IMR-90 (cell line): ENCODE measurements around the gene ZNF609. TPM values are rescaled to one million over a fixed set of nuclear protein-coding genes. Genes with fewer than 3 reads are reported as not detected.

Experiments used
- ATAC-seq: fragments of 200-7000 bp; cut with Tn5 transposase; 2 replicates; pipeline ENCODE4 v1.9.1; 2020; ENCODE audit warnings: low read depth, mild to moderate bottlenecking, moderate library complexity
- BruUV-seq: library from RNA; stranded (reverse); fragments of 400-500 nt; replicated peaks from 2 replicates; lab custom pipeline; 2021; lab: Mats Ljungman, UMichigan
- CTCF ChIA-PET: fragments of 300-600 bp; formaldehyde crosslinking; extraction: SDS; loops from one replicate; lab custom pipeline; 2021; ENCODE audit warnings: antibody characterized with exemption; lab: Yijun Ruan, JAX
- POLR2A ChIA-PET: fragments of 300-600 bp; sonication (Branson Sonifier 250); formaldehyde crosslinking; loops from one replicate; lab custom pipeline; 2022; ENCODE audit warnings: antibody characterized with exemption; ENCODE audit not compliant: unreplicated experiment; lab: Charles Lee
- DNase-seq: peaks from one replicate; pipeline ENCODE4 v3.0.0; 2013
- H2AFZ ChIP-seq: replicated peaks from 2 replicates; pipeline ENCODE3; 2013; ENCODE audit warnings: low read length, mild to moderate bottlenecking; ENCODE audit not compliant: poor library complexity
- H2AK5ac ChIP-seq: 2 replicates; pipeline ENCODE4 v1.6.1; 2013; ENCODE audit warnings: low read depth, low read length, inconsistent platforms
- H2AK9ac ChIP-seq: replicated peaks from 2 replicates; pipeline ENCODE3; 2013; ENCODE audit warnings: mild to moderate bottlenecking, low read depth, low read length, moderate library complexity; ENCODE audit not compliant: poor library complexity
- H2BK120ac ChIP-seq: 2 replicates; pipeline ENCODE4 v1.6.1; 2013; ENCODE audit warnings: low read depth, low read length, inconsistent platforms
- H2BK15ac ChIP-seq: 3 replicates; pipeline ENCODE4 v1.6.1; 2013; ENCODE audit warnings: low read depth, low read length, inconsistent platforms
- H2BK20ac ChIP-seq: 2 replicates; pipeline ENCODE4 v1.6.1; 2013; ENCODE audit warnings: low read depth, mild to moderate bottlenecking, inconsistent platforms, low read length, moderate library complexity
- H2BK5ac ChIP-seq: 2 replicates; pipeline ENCODE4 v1.6.1; 2013; ENCODE audit warnings: mild to moderate bottlenecking, low read depth, low read length, inconsistent platforms; ENCODE audit not compliant: poor library complexity, severe bottlenecking
- H3K14ac ChIP-seq: replicated peaks from 2 replicates; pipeline ENCODE4 v1.6.1; 2013; ENCODE audit warnings: low read depth, low read length, inconsistent platforms
- H3K18ac ChIP-seq: 2 replicates; pipeline ENCODE4 v1.6.1; 2013; ENCODE audit warnings: low read depth, low read length, control low read depth
- H3K23ac ChIP-seq: 2 replicates; pipeline ENCODE4 v1.6.1; 2013; ENCODE audit warnings: low read depth, low read length, inconsistent platforms
- H3K27ac ChIP-seq: 2 replicates; pipeline ENCODE4 v1.5.1; 2013; ENCODE audit warnings: mild to moderate bottlenecking, control low read depth, low read length; ENCODE audit not compliant: insufficient read depth
- H3K27me3 ChIP-seq: 2 replicates; pipeline ENCODE4 v1.6.1; 2013; ENCODE audit warnings: low read length; ENCODE audit not compliant: control insufficient read depth, insufficient read depth
- H3K36me3 ChIP-seq: 2 replicates; pipeline ENCODE4 v1.6.1; 2013; ENCODE audit warnings: low read length, mixed read lengths; ENCODE audit not compliant: control insufficient read depth, insufficient read depth
- H3K4ac ChIP-seq: 2 replicates; pipeline ENCODE4 v1.6.1; 2013; ENCODE audit warnings: low read depth, low read length, inconsistent platforms
- H3K4me1 ChIP-seq: 2 replicates; pipeline ENCODE4 v1.6.1; 2013; ENCODE audit warnings: low read length, mixed read lengths; ENCODE audit not compliant: control insufficient read depth, insufficient read depth
- H3K4me2 ChIP-seq: 2 replicates; pipeline ENCODE4 v1.6.1; 2013; ENCODE audit warnings: low read depth, mild to moderate bottlenecking, control low read depth, low read length, moderate library complexity
- H3K4me3 ChIP-seq: 2 replicates; pipeline ENCODE4 v1.5.1; 2013; ENCODE audit warnings: low read depth, mild to moderate bottlenecking, control low read depth, low read length, moderate library complexity; ENCODE audit not compliant: insufficient read depth
- H3K56ac ChIP-seq: 2 replicates; pipeline ENCODE4 v1.6.1; 2013; ENCODE audit warnings: low read length, inconsistent platforms; ENCODE audit not compliant: insufficient read depth; ENCODE audit errors: extremely low read depth
- H3K79me1 ChIP-seq, 2 experiments: 2 replicates each; pipeline ENCODE4 v1.6.1; 2013; ENCODE audit warnings: low read length in 2 of 2, inconsistent platforms in 1 of 2, low read depth in 1 of 2
- H3K9ac ChIP-seq: 2 replicates; pipeline ENCODE4 v1.6.1; 2013; ENCODE audit warnings: low read depth, low read length, control low read depth
- H3K9me1 ChIP-seq: 2 replicates; pipeline ENCODE4 v1.6.1; 2013; ENCODE audit warnings: low read length, inconsistent platforms; ENCODE audit not compliant: insufficient read depth
- H3K9me3 ChIP-seq: 2 replicates; pipeline ENCODE4 v1.6.1; 2013; ENCODE audit warnings: low read length; ENCODE audit not compliant: control insufficient read depth, insufficient read depth
- H4K20me1 ChIP-seq: 2 replicates; pipeline ENCODE4 v1.6.1; 2013; ENCODE audit warnings: low read length, inconsistent platforms; ENCODE audit not compliant: insufficient read depth
- H4K5ac ChIP-seq: 2 replicates; pipeline ENCODE4 v1.6.1; 2013; ENCODE audit warnings: mild to moderate bottlenecking, low read depth, low read length, control low read depth
- H4K8ac ChIP-seq, 2 experiments: 2 replicates each; pipeline ENCODE4 v1.6.1; 2013; ENCODE audit warnings: low read depth in 2 of 2, low read length in 2 of 2, control low read depth in 1 of 2, inconsistent platforms in 1 of 2
- H4K91ac ChIP-seq: 2 replicates; pipeline ENCODE4 v1.6.1; 2013; ENCODE audit warnings: low read depth, low read length, inconsistent platforms; ENCODE audit not compliant: insufficient read depth
- BHLHE40 ChIP-seq: fragments of 150-350 bp; IDR thresholded peaks from 2 replicates; pipeline ENCODE4 v1.6.1; 2016; ENCODE audit warnings: mild to moderate bottlenecking, low read depth, low read length
- CEBPB ChIP-seq: IDR thresholded peaks from 2 replicates; pipeline ENCODE4 v1.6.1; 2012; ENCODE audit warnings: low read depth, low read length, improper control_type of control experiment
- CHD1 ChIP-seq: IDR thresholded peaks from 2 replicates; pipeline ENCODE4 v1.6.1; 2012; ENCODE audit warnings: low read depth, low read length, improper control_type of control experiment
- CTCF ChIP-seq: conservative IDR thresholded peaks from 2 replicates; pipeline ENCODE4 v1.5.1; 2012; ENCODE audit warnings: mild to moderate bottlenecking, low read depth, low read length, improper control_type of control experiment
- ELK1 ChIP-seq: fragments of 150-350 bp; IDR thresholded peaks from 2 replicates; pipeline ENCODE4 v1.6.1; 2016; ENCODE audit warnings: low read depth, mild to moderate bottlenecking, low read length, moderate library complexity, borderline replicate concordance
- FOS ChIP-seq: fragments of 150-350 bp; IDR thresholded peaks from 2 replicates; pipeline ENCODE4 v1.6.1; 2016; ENCODE audit warnings: low read depth, low read length
- MAFK ChIP-seq: IDR thresholded peaks from 2 replicates; pipeline ENCODE4 v1.6.1; 2012; ENCODE audit warnings: low read depth, low read length, improper control_type of control experiment
- MAZ ChIP-seq: IDR thresholded peaks from 2 replicates; pipeline ENCODE4 v1.6.1; 2012; ENCODE audit warnings: low read depth, mild to moderate bottlenecking, low read length, improper control_type of control experiment, moderate library complexity, borderline replicate concordance
- MXI1 ChIP-seq: IDR thresholded peaks from 2 replicates; pipeline ENCODE4 v1.6.1; 2012; ENCODE audit warnings: low read depth, mild to moderate bottlenecking, low read length, moderate library complexity, borderline replicate concordance
- NFE2L2 ChIP-seq: fragments of 150-350 bp; IDR thresholded peaks from 2 replicates; pipeline ENCODE4 v1.6.1; 2016; ENCODE audit warnings: low read depth, mild to moderate bottlenecking, low read length
- POLR2A ChIP-seq: IDR thresholded peaks from 2 replicates; pipeline ENCODE4 v1.6.1; 2012; ENCODE audit warnings: mild to moderate bottlenecking, low read depth, low read length
- RAD21 ChIP-seq: IDR thresholded peaks from 2 replicates; pipeline ENCODE4 v1.6.1; 2012; ENCODE audit warnings: low read length, improper control_type of control experiment
- RCOR1 ChIP-seq: IDR thresholded peaks from 2 replicates; pipeline ENCODE4 v1.6.1; 2012; ENCODE audit warnings: mild to moderate bottlenecking, low read length, improper control_type of control experiment; ENCODE audit not compliant: insufficient replicate concordance
- RFX5 ChIP-seq: IDR thresholded peaks from 2 replicates; pipeline ENCODE4 v1.8.0; 2012; ENCODE audit warnings: low read depth, mild to moderate bottlenecking, low read length, moderate library complexity
- SMC3 ChIP-seq: fragments of 150-350 bp; IDR thresholded peaks from 2 replicates; pipeline ENCODE4 v1.6.1; 2016; ENCODE audit warnings: low read depth, mild to moderate bottlenecking, antibody characterized with exemption, low read length, moderate library complexity
- USF2 ChIP-seq: fragments of 150-350 bp; IDR thresholded peaks from 2 replicates; pipeline ENCODE4 v1.6.1; 2017; ENCODE audit warnings: mild to moderate bottlenecking, antibody characterized with exemption, low read length, low read depth
- WGBS, 2 experiments: methylation state at CpG; one replicate each; pipeline versions ENCODE4 v1.1.5 to v1.1.7; 2013; ENCODE audit warnings: missing lambda C conversion rate in 2 of 2; ENCODE audit not compliant: insufficient read length in 1 of 2; ENCODE audit errors: extremely low coverage in 2 of 2; 5-methylcytosine and 5-hydroxymethylcytosine counted together
- dilution Hi-C: fragments of 300-500 bp; cut with HindIII; formaldehyde crosslinking; loops from one replicate; pipeline ENCODE4 v1.14.3; 2018; ENCODE audit warnings: low sequenced_read_pairs; ENCODE audit not compliant: unreplicated experiment
- in situ Hi-C: fragments of 300-500 bp; cut with MboI; formaldehyde crosslinking; loops from 3 replicates; pipeline ENCODE4 v1.14.3; 2019; ENCODE audit warnings: low sequenced_read_pairs, inconsistent platforms, mixed read lengths
- intact Hi-C: fragments of 100-400 bp; cut with micrococcal nuclease; formaldehyde crosslinking; loops from 2 replicates; pipeline ENCODE4 v1.10.0; 2022
- polyA plus RNA-seq, 3 experiments: library from polyadenylated mRNA; depleted of rRNA; stranded (reverse); fragments of >200 nt; gene quantifications; 2 replicates each; pipeline ENCODE4 v1.2.3, GENCODE V29; 2012; ENCODE audit warnings: low replicate concordance in 1 of 3
- total RNA-seq: library from RNA; depleted of rRNA; stranded (reverse); fragments of >200 nt; gene quantifications from 2 replicates; pipeline ENCODE4 v1.2.3, GENCODE V29; 2012

The ZNF609 gene
- total and polyA plus RNA-seq, 2 of the 4 experiments (the other 2 are of a cell fraction) = 10.4 to 12.5 TPM

- peaks cover 51 to 85% of the 10 kb centered on the region in 2 experiments for H3K79me1 ChIP-seq
- no peak for DNase-seq
- no peak for TF ChIP-seq FOS
- TF ChIP-seq RCOR1 = no peak
- no peak for TF ChIP-seq SMC3
- TF ChIP-seq BHLHE40 = no peak
- TF ChIP-seq MXI1 = no peak
- TF ChIP-seq ELK1 = no peak
- TF ChIP-seq USF2 = no peak
- TF ChIP-seq MAFK = no peak
- TF ChIP-seq NFE2L2 = no peak
- no peak for TF ChIP-seq MAZ
- TF ChIP-seq CHD1 = no peak
- TF ChIP-seq CTCF = no peak
- TF ChIP-seq CEBPB = no peak
- no peak for TF ChIP-seq POLR2A
- TF ChIP-seq RAD21 = no peak
- no peak for TF ChIP-seq RFX5
- H4K20me1 ChIP-seq = peaks cover 48% of the 10 kb centered on the region
- H2BK20ac ChIP-seq = no peak overlapping the region
- no peak overlapping the region for H3K27ac ChIP-seq
- no CpG with 5 or more reads among the region's 1 CpG for WGBS, 2 experiments
- intact Hi-C loops = no loop called here
- H2AFZ ChIP-seq = no peak overlapping the region
- no TSS peak for BruUV-seq
- ChIA-PET POLR2A (interaction anchor here (0.6 kb wide), 1 partner anchor 41 kb away, joined by 18 read pairs; the partner anchor contains the start of gene ZNF609), CTCF (interaction anchor here (1.8 kb wide), 1 partner anchor 152 kb away, joined by 5 read pairs; no protein-coding TSS in a partner anchor)
- H2BK5ac ChIP-seq = no peak overlapping the region
- H3K9me1 ChIP-seq = peaks cover 27% of the 10 kb centered on the region
- no peak overlapping the region for H2AK5ac ChIP-seq
- in situ Hi-C loops = no loop called here
- no peak overlapping the region for H3K18ac ChIP-seq
- H3K4me3 ChIP-seq = no peak overlapping the region
- no peak overlapping the region for H4K91ac ChIP-seq
- no peak for ATAC-seq
- no peak overlapping the region for H3K9ac ChIP-seq
- H3K36me3 ChIP-seq = peaks cover 23% of the 10 kb centered on the region
- no peak overlapping the region for H3K23ac ChIP-seq
- H3K4me1 ChIP-seq = peaks cover 15% of the 10 kb centered on the region
- no peaks in the 10 kb centered on the region for H3K27me3 ChIP-seq
- no peak overlapping the region for H4K8ac ChIP-seq
- H2AK9ac ChIP-seq = no peak overlapping the region
- no peak overlapping the region for H2BK120ac ChIP-seq
- dilution Hi-C loops = no loop called here
- no peak overlapping the region for H3K4ac ChIP-seq
- H3K4me2 ChIP-seq = no peak overlapping the region
- no peaks in the 10 kb centered on the region for H3K9me3 ChIP-seq
- H2BK15ac ChIP-seq = no peak overlapping the region
- no peak overlapping the region for H3K56ac ChIP-seq
- no peak overlapping the region for H3K14ac ChIP-seq
- H4K5ac ChIP-seq = no peak overlapping the region
Measured at GRCh38 chr15:64501396-64501715, 41.0 kb downstream of the ZNF609 start.
